ENCODE results near the gene CLEC20A.

The CLEC20A gene

DNA sequence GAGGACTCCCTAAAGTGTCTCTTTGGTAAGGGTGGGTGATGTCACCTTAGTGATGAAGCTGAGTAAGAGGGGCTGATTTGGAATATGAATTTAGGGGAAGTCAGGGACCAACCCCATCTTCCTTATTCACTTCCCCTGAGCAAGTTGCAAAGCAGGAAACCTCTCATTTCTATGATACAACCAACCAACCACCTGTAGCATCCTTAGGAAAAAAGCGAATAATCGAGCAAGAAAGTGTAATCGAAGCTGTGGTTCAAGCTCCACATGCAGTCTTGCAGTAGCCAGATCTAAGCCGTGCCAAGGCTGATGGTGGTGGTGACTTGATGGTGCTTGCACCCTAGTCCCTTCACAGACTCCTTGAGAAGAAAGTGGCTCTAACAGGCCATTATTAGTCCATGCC, 19.3 kb upstream of the CLEC20A start:
- TF ChIP-seq, protein P1, sequence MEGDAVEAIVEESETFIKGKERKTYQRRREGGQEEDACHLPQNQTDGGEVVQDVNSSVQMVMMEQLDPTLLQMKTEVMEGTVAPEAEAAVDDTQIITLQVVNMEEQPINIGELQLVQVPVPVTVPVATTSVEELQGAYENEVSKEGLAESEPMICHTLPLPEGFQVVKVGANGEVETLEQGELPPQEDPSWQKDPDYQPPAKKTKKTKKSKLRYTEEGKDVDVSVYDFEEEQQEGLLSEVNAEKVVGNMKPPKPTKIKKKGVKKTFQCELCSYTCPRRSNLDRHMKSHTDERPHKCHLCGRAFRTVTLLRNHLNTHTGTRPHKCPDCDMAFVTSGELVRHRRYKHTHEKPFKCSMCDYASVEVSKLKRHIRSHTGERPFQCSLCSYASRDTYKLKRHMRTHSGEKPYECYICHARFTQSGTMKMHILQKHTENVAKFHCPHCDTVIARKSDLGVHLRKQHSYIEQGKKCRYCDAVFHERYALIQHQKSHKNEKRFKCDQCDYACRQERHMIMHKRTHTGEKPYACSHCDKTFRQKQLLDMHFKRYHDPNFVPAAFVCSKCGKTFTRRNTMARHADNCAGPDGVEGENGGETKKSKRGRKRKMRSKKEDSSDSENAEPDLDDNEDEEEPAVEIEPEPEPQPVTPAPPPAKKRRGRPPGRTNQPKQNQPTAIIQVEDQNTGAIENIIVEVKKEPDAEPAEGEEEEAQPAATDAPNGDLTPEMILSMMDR (conservative IDR thresholded peaks at IDR 0.05; ENCODE audit: low read length): no peak
- no peak for DNase-seq (ENCODE audit: low read depth)
- H3K4me3 ChIP-seq (ENCODE audit: low read length): no peak overlapping the region

DNA sequence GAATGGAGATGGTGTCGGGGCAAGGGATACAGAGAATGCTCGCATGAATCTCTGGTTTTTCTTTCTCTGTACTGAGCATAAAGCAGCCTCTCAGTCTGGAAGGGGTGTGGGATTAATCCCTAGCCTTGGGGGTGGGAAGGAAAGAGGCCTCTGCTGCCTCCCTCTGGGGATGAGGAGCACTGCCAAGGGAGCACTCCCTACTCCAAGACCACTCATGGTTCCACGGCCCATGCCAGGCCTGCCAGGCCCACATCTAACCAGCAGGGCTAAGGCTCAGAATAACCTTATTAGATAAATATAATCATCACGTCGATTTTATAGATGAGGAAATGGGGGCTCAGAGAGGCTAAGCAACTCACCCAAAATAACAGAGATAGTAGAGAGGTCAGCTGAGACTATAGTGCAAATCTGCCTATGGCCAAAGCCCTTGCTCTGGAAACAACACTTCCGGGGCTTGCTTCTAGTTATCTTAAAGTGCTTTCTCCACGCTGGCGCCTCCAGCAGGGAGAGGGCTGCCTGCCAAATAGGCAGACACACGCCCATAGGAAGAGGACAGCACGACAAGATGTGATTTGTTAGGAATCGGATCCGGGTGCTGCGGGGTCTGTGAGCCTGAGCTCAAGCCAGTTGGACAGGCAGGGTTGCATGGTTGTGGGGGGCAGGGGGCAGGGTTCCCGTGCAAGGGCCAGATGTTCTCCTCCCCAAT, 16.7 kb upstream of the CLEC20A start:
- H3K4me3 ChIP-seq (ENCODE audit: low read length): no peak overlapping the region
- TF ChIP-seq, protein P1 (conservative IDR thresholded peaks at IDR 0.05; ENCODE audit: low read length): no peak
- DNase-seq (ENCODE audit: low read depth): peak; percentile 52

DNA sequence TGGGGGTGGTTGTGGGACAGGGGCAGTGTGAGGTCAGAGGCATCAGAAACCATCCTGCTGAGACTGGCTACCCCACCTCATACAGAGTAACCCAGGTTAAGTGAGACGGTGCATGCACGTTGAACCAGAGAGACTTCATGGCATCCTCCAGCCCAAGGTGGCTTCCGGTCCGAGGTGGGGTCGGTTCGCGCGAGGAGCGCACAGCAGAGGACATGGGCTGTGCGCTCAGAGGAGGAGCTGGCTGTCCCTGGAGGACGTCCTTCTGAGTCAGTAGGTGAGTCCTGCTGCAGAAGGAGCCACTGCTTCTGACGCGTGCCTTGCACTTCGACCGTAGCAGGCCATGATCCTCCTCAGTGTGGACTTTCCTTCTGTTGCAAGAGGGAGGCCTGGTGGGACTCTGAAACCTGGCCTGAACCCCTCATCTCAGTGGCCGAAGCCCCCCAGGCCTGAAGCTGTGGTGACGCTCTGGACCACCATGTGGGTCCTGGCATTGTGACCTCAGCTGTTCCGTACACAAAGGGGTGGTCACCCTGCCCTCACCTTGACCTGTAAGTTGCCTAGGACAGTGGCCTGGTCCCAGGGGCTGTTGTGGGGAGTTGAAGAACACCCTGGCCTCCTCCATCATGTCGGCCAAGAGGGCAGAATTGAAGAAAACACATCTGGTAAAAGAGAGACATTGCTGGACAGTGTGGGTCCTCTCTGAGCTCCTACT, 16.0 kb upstream of the CLEC20A start, which contains the start of gene TEX35:
TSS of gene TEX35 (plus strand) at position 544 of the 712 bp plus-strand sequence. CDS start at position 624, 80 bp downstream.
- TF ChIP-seq, protein P1 (conservative IDR thresholded peaks at IDR 0.05; ENCODE audit: low read length): no peak
- no peak for DNase-seq (ENCODE audit: low read depth)
- H3K4me3 ChIP-seq (ENCODE audit: low read length): no peak within 1 kb of the TSS

DNA sequence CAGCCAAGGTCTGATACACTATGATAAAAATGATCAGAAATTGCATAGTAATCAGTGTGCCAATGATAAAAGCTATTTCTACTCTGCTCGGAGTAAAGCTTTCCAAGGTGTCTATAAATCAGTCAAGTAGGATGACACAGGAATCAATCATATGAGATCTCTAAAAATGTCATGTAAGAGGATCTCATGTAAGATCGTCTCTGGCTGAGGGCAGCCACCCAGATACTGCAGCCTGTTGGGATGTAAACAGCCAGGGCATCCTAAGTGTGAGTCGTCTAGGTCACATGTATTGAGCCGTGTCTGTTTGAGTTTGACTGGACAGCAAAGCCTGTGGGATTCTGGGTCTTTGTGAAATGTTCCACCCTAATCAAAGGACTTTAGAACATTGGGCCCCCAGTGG, 13.4 kb upstream of the CLEC20A start:
- no peak overlapping the region for H3K4me3 ChIP-seq (ENCODE audit: low read length)
- TF ChIP-seq, protein P1 (conservative IDR thresholded peaks at IDR 0.05; ENCODE audit: low read length): no peak
- DNase-seq (ENCODE audit: low read depth): no peak

DNA sequence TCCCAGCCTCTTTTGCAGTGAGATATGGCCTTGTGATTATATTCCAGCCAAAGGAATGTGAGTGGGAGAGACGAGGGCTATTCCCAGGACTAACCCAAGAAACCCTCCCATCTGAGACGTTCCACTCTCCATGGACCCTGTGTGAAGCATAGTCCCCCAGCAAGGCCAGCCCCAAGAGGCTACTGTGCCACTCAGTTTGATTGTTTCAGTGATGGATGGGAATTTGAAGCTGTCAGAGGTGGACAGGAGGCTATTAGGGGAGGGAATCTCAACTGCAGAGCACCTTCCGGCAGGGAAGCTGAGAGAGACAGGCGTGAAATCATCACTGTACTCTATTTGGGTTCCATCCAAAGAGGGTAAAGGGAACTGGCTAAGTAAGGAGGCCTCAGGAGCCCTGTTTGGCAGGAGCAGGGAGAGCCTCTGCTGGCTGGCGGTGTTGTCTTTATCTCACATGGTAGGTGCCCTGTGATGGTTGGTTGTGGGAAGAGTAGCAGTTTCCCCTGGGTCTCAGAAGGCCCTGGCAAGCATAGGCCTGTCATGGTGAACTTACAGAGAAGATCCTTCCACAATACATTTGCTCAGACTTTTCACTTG, 12.7 kb upstream of the CLEC20A start:
- TF ChIP-seq, protein P1 (conservative IDR thresholded peaks at IDR 0.05; ENCODE audit: low read length): no peak
- H3K4me3 ChIP-seq (ENCODE audit: low read length): no peak overlapping the region

DNA sequence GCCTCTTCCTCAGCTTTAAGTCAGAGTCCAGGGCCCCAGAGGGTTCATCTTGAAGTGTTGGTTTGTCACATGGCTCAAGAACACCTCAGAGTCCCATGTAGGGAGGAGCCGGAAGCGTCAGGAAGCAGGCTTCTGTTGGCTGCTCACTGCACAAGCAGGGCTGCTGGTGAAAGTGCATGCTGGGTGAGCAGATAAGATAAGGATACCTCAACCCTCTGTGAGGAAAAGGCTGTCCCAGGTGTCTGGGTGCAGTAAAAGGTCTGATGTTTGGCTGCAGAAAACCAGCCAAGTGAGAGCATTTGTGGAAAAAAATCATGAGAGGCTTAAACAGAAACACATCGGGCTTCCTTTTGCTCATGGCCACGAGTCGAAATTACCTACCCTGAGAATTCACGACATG, 9.9 kb upstream of the CLEC20A start:
- TF ChIP-seq, protein P1 (conservative IDR thresholded peaks at IDR 0.05; ENCODE audit: low read length): no peak
- DNase-seq (ENCODE audit: low read depth): no peak
- H3K4me3 ChIP-seq (ENCODE audit: low read length): no peak overlapping the region

More for the DNA sequence above, 12.7 kb upstream of the CLEC20A start:
- DNase-seq (ENCODE audit: low read depth): no peak
